OCI-LY1 (cell line): Measurements from ENCODE around the gene PRG2.

Experiments used
- H2AFZ ChIP-seq: fragments of 200-600 bp; sonication (generic), shearing (Covaris generic); 2 replicates; pipeline ENCODE4 v1.6.0; 2014; ENCODE audit warnings: antibody characterized with exemption, mild to moderate bottlenecking, low read length
- H3F3A ChIP-seq: fragments of 200-600 bp; sonication (generic), shearing (Covaris generic); 2 replicates; pipeline ENCODE4 v1.6.0; 2014; ENCODE audit warnings: mild to moderate bottlenecking, antibody characterized with exemption, low read length, moderate library complexity; ENCODE audit not compliant: insufficient read depth
- H3K27ac ChIP-seq: fragments of 200-600 bp; sonication (generic); 2 replicates; pipeline ENCODE4 v1.5.1; 2014; ENCODE audit warnings: low read length, mixed run types, mild to moderate bottlenecking, low read depth; ENCODE audit not compliant: poor library complexity, severe bottlenecking
- H3K27me3 ChIP-seq: fragments of 200-600 bp; sonication (generic); 2 replicates; pipeline ENCODE4 v1.6.0; 2014; ENCODE audit warnings: antibody characterized with exemption, mild to moderate bottlenecking, low read length, moderate library complexity; ENCODE audit not compliant: insufficient read depth
- H3K36me3 ChIP-seq: fragments of 200-600 bp; sonication (generic); 2 replicates; pipeline ENCODE4 v1.6.1; 2014; ENCODE audit warnings: mild to moderate bottlenecking, antibody characterized with exemption, low read length, moderate library complexity, mixed read lengths; ENCODE audit not compliant: insufficient read depth
- H3K4me1 ChIP-seq: fragments of 200-600 bp; sonication (generic); 2 replicates; pipeline ENCODE4 v1.5.1; 2014; ENCODE audit warnings: mild to moderate bottlenecking, low read length, moderate library complexity; ENCODE audit not compliant: insufficient read depth, severe bottlenecking
- H3K4me2 ChIP-seq: fragments of 200-600 bp; sonication (generic), shearing (Covaris generic); 2 replicates; pipeline ENCODE4 v1.6.1; 2014; ENCODE audit warnings: low read length
- H3K4me3 ChIP-seq: fragments of 200-600 bp; sonication (generic); 2 replicates; pipeline ENCODE4 v1.5.1; 2014; ENCODE audit warnings: low read length, low read depth, mild to moderate bottlenecking, mixed read lengths; ENCODE audit not compliant: poor library complexity, severe bottlenecking
- H3K79me2 ChIP-seq: fragments of 200-600 bp; shearing (Covaris generic); 2 replicates; pipeline ENCODE4 v1.6.1; 2016; ENCODE audit warnings: mixed run types, low read length, mixed read lengths; ENCODE audit not compliant: insufficient read depth
- H3K9ac ChIP-seq: fragments of 200-600 bp; sonication (generic), shearing (Covaris generic); 2 replicates; pipeline ENCODE4 v1.6.1; 2014; ENCODE audit warnings: mild to moderate bottlenecking, low read length, mixed read lengths
- H3K9me2 ChIP-seq: fragments of 200-600 bp; sonication (generic), shearing (Covaris generic); 2 replicates; pipeline ENCODE4 v1.6.1; 2014; ENCODE audit warnings: low read depth, mild to moderate bottlenecking, low read length, mixed read lengths
- H3K9me3 ChIP-seq: fragments of 200-600 bp; shearing (Covaris generic); 2 replicates; pipeline ENCODE4 v1.6.1; 2014; ENCODE audit warnings: low read length, mixed read lengths
- H4K20me1 ChIP-seq: fragments of 200-600 bp; sonication (generic), shearing (Covaris generic); 2 replicates; pipeline ENCODE4 v1.6.0; 2016; ENCODE audit warnings: mild to moderate bottlenecking, low read length; ENCODE audit not compliant: insufficient read depth
- CTCF ChIP-seq: fragments of 200-600 bp; sonication (generic), shearing (Covaris generic); IDR thresholded peaks from 2 replicates; pipeline ENCODE4 v1.5.1; 2017; ENCODE audit warnings: mild to moderate bottlenecking, antibody characterized with exemption, low read length, moderate library complexity, mixed read lengths
- EZH2 ChIP-seq: fragments of 200-600 bp; sonication (generic), shearing (Covaris generic); IDR thresholded peaks from 2 replicates; pipeline ENCODE4 v1.8.0; 2017; ENCODE audit warnings: borderline replicate concordance, mixed run types, mild to moderate bottlenecking, antibody characterized with exemption, low read length, moderate library complexity, mixed read lengths

The PRG2 gene

GRCh38 chr11:57347336-57347735 lies 43.1 kb downstream of the PRG2 start:
- Histone ChIP-seq H3K27me3 (no peaks in the 10 kb centered on the region; the same call in 1 of the 2 replicates), H3K4me1 (no peaks in the 10 kb centered on the region), H3K9me3 (peaks cover 5% of the 10 kb centered on the region; the same call in 1 of the 2 replicates), H3F3A (no peaks in the 10 kb centered on the region), H3K4me3 (no peak overlapping the region), H3K36me3 (no peaks in the 10 kb centered on the region), H3K9me2 (no peaks in the 10 kb centered on the region), H2AFZ (no peak overlapping the region), H3K4me2 (no peak overlapping the region), H3K27ac (no peak overlapping the region), H3K79me2 (no peaks in the 10 kb centered on the region), H4K20me1 (no peaks in the 10 kb centered on the region), H3K9ac (no peak overlapping the region)
- TF ChIP-seq EZH2 (no peak), CTCF (no peak)

GRCh38 chr11:57345555-57346211 lies 44.8 kb downstream of the PRG2 start:
- no peak overlapping the region for H3K4me2 ChIP-seq
- H2AFZ ChIP-seq = no peak overlapping the region
- H3K4me1 ChIP-seq = no peaks in the 10 kb centered on the region
- TF ChIP-seq CTCF (peak; percentile 60), EZH2 (no peak)
- no peaks in the 10 kb centered on the region for H3K9me3 ChIP-seq
- no peaks in the 10 kb centered on the region for H3K36me3 ChIP-seq
- H3K9ac ChIP-seq = no peak overlapping the region
- no peak overlapping the region for H3K4me3 ChIP-seq
- no peaks in the 10 kb centered on the region for H4K20me1 ChIP-seq
- H3K27me3 ChIP-seq = no peaks in the 10 kb centered on the region
- no peaks in the 10 kb centered on the region for H3F3A ChIP-seq
- no peak overlapping the region for H3K27ac ChIP-seq
- no peaks in the 10 kb centered on the region for H3K79me2 ChIP-seq
- no peaks in the 10 kb centered on the region for H3K9me2 ChIP-seq

GRCh38 chr11:57344826-57345225 lies 45.6 kb downstream of the PRG2 start:
- H3F3A ChIP-seq = no peaks in the 10 kb centered on the region
- no peak overlapping the region for H3K4me2 ChIP-seq
- no peak for TF ChIP-seq EZH2
- no peak for TF ChIP-seq CTCF
- no peaks in the 10 kb centered on the region for H3K27me3 ChIP-seq
- H3K9me2 ChIP-seq = no peaks in the 10 kb centered on the region
- no peaks in the 10 kb centered on the region for H3K9me3 ChIP-seq
- H3K79me2 ChIP-seq = no peaks in the 10 kb centered on the region
- no peak overlapping the region for H2AFZ ChIP-seq
- H3K4me3 ChIP-seq = no peak overlapping the region
- no peaks in the 10 kb centered on the region for H4K20me1 ChIP-seq
- no peaks in the 10 kb centered on the region for H3K4me1 ChIP-seq
- H3K9ac ChIP-seq = no peak overlapping the region
- no peaks in the 10 kb centered on the region for H3K36me3 ChIP-seq
- no peak overlapping the region for H3K27ac ChIP-seq
